ENCODE results near the gene CCDC188. TPM values are rescaled to one million over a fixed set of nuclear protein-coding genes. Genes with fewer than 3 reads are reported as not detected.

CCDC188 gene
- 1 to 10 TPM in 2 of 9 donors, under 1 TPM in 6, not detected in 1; 0.30 to 1.6 (median 0.65) TPM for total RNA-seq
- 10 to 100 TPM in 1 of 3 donors, 1 to 10 TPM in 1, not detected in 1; 2.9 to 19.0 TPM for polyA plus RNA-seq
- long read RNA-seq, donor 1, result 0 reads
- long read RNA-seq, donor 2, result 0 reads
- long read RNA-seq, donor 3, result 0 reads
- long read RNA-seq, donor 4, result 0 reads
- long read RNA-seq, donor 5, partial matches to known transcripts, result 1 of 3 reads
- long read RNA-seq, donor 5, other reads (novel, unspliced or antisense), result 2 of 3 reads
- long read RNA-seq, donor 6, result 0 reads
- long read RNA-seq, donor 7, result 0 reads
- long read RNA-seq, donor 8, result 0 reads
- long read RNA-seq, donor 9, result 0 reads
- long read RNA-seq, donor 10, result 0 reads

- Histone ChIP-seq H3K27me3 (no peaks in the 10 kb centered on the region), H3K36me3 (replicated peaks in 1 of 2) (no peaks in the 10 kb centered on the region), H3K4me1 (replicated peaks in 1 of 2) (no peaks in the 10 kb centered on the region), H3K27ac (no peak within 1 kb of the TSS), H3K9me3 (replicated peaks in 1 of 3) (no peaks in the 10 kb centered on the region), H3K4me3 (no peak within 1 kb of the TSS)
- no peak for TF ChIP-seq POLR2A (IDR thresholded peaks at IDR 0.05)
- TF ChIP-seq, protein P1, sequence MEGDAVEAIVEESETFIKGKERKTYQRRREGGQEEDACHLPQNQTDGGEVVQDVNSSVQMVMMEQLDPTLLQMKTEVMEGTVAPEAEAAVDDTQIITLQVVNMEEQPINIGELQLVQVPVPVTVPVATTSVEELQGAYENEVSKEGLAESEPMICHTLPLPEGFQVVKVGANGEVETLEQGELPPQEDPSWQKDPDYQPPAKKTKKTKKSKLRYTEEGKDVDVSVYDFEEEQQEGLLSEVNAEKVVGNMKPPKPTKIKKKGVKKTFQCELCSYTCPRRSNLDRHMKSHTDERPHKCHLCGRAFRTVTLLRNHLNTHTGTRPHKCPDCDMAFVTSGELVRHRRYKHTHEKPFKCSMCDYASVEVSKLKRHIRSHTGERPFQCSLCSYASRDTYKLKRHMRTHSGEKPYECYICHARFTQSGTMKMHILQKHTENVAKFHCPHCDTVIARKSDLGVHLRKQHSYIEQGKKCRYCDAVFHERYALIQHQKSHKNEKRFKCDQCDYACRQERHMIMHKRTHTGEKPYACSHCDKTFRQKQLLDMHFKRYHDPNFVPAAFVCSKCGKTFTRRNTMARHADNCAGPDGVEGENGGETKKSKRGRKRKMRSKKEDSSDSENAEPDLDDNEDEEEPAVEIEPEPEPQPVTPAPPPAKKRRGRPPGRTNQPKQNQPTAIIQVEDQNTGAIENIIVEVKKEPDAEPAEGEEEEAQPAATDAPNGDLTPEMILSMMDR (IDR thresholded peaks at IDR 0.05), result no peak
- intact Hi-C loops (cut with DNase I), result no loop called here
- WGBS, 4 donors, result 73 to 88% (median 80%) methylated on average over 3 to 14 of the region's 14 CpGs
- DNase-seq, result no peak
Measured at GRCh38 chr22:20150381-20151275, at the start of gene CCDC188. TSS of gene CCDC188 (minus strand) at chr22:20151055. CDS start at chr22:20150986, 69 bp downstream.

DNA sequence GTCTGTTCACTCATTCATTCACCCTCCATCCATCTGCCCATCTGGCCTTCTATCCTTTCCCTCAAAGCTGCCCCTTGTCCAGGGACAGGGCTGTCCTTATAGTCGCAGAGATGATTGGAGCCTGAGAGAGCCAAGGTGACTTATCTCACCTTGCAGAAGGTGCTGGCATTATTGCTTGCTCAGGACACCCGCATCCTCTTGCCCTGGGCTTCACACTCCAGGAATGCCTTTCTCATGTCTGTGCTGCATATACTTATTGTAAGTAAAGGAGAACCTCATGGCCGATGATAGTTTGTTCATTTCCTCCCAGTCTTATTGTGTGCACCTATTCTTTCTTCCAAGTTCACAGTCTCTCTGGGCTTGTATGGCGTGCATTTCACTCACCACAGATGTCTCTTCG lies 49.1 kb upstream of the CCDC188 start:
- DNase-seq, result no peak
- H3K4me3 ChIP-seq, result no peak overlapping the region
- H3K9me3 ChIP-seq (replicated peaks in 1 of 3), result no peaks in the 10 kb centered on the region
- H3K4me1 ChIP-seq (replicated peaks in 1 of 2), result peaks cover 14 to 16% of the 10 kb centered on the region in 2 donors
- intact Hi-C loops (cut with DNase I), result no loop called here
- TF ChIP-seq POLR2A (IDR thresholded peaks at IDR 0.05), result no peak
- no peaks in the 10 kb centered on the region for H3K36me3 ChIP-seq (replicated peaks in 1 of 2)
- H3K27me3 ChIP-seq, result no peaks in the 10 kb centered on the region
- WGBS, 4 donors, result 90 to 98% (median 92%) methylated on average over 5 of the region's 5 CpGs
- no peak overlapping the region for H3K27ac ChIP-seq

DNA sequence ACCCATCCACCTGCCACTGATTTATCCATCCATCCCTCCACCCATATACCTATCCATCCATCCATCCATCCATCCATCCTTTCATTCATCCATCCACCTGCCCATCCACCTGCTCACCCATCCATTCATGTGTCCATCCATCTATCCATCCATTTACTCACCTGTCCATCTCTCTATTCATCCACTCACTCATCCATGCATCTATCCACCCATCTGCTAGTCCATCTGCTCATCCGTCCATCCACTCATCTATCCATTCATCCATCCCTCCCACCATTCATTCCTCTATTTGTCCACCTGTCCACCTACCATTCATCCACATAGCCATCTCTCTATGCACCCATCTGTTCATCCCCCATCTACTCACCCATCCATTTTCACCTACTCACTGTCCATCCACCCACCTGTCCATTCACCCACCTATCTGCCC lies 48.6 kb upstream of the CCDC188 start:
- 82 to 91% (median 84%) methylated on average over 1 of the region's 1 CpG for WGBS, 4 donors
- Histone ChIP-seq H3K27me3 (no peaks in the 10 kb centered on the region), H3K4me3 (no peak overlapping the region), H3K9me3 (replicated peaks in 1 of 3) (no peaks in the 10 kb centered on the region), H3K27ac (no peak overlapping the region), H3K36me3 (replicated peaks in 1 of 2) (no peaks in the 10 kb centered on the region), H3K4me1 (replicated peaks in 1 of 2) (peaks cover 14 to 16% of the 10 kb centered on the region in 2 donors)
- intact Hi-C loops (cut with DNase I), result no loop called here
- TF ChIP-seq, protein P1 (IDR thresholded peaks at IDR 0.05), result no peak
- TF ChIP-seq POLR2A (IDR thresholded peaks at IDR 0.05), result no peak
- no peak for DNase-seq

DNA sequence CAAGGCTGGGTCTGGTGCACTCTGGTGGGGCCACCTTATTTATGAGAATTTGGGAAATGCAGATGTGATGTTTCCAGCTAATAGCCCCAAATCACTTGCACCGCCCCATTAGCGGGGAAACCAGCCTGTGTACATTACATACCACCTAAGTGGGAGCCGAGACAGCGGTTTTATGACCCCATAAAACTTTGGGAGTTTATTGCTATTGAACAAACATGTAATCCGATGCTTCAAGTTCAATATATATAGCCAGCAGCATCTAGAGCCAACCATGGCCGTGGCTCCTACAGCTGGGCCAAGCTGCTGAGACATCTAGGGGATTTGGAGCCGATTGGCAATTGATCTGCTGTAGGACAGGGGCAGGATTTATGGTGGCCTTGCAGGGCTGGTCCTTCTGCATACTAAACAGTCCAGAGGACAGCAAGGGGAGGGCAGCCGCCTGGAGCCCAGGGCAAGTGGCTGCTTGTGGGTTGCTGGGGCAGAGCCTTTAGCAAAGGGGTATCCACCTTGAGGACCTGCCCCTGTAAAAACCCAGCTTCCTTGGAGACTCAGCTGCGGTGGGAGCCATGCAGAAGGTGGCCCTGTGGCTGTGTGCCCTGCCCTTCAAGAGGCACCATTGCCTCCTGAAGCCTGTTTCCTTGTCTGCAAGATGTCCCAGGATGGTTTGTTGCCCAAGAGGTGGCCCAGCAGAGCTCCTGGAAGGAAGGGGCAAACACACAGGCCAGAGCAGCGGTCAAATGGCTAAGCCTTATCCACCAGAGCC lies 47.9 kb upstream of the CCDC188 start:
- WGBS, 4 donors, result 77 to 86% (median 84%) methylated on average over 8 to 10 of the region's 10 CpGs

More for the DNA sequence above, 47.9 kb upstream of the CCDC188 start:
- no peaks in the 10 kb centered on the region for H3K27me3 ChIP-seq
- DNase-seq, result no peak
- H3K4me1 ChIP-seq (replicated peaks in 1 of 2), result peaks cover 9 to 10% of the 10 kb centered on the region in 2 donors
- TF ChIP-seq, protein P1 (IDR thresholded peaks at IDR 0.05), result no peak
- no peak for TF ChIP-seq POLR2A (IDR thresholded peaks at IDR 0.05)
- H3K4me3 ChIP-seq, result no peak overlapping the region
- intact Hi-C loops (cut with DNase I), result no loop called here
- H3K27ac ChIP-seq, result no peak overlapping the region
- no peaks in the 10 kb centered on the region for H3K9me3 ChIP-seq (replicated peaks in 1 of 3)
- H3K36me3 ChIP-seq (replicated peaks in 1 of 2), result no peaks in the 10 kb centered on the region

Data from adrenal gland (tissue), 19 donors.